Measurements from ENCODE around the gene BLNK.

The BLNK gene

GRCh38 chr10:96261930-96262329 is 9.4 kb downstream of the BLNK start:
- no peak overlapping the region for H3K4me3 ChIP-seq (ENCODE audit: low read length)
- peaks cover 92% of the 10 kb centered on the region for H3K79me2 ChIP-seq (ENCODE audit: low read length)
- no peaks in the 10 kb centered on the region for H3K27me3 ChIP-seq (replicated peaks; ENCODE audit: insufficient read depth, low read length)
- no peak overlapping the region for H3K9ac ChIP-seq (ENCODE audit: low read length)
- H3K27ac ChIP-seq (ENCODE audit: low read length), result no peak overlapping the region
- no peaks in the 10 kb centered on the region for H4K20me1 ChIP-seq (ENCODE audit: insufficient read depth, low read length)
- H3K4me1 ChIP-seq (ENCODE audit: low read length), result peaks cover 33% of the 10 kb centered on the region
- TF ChIP-seq CTCF (IDR thresholded peaks at IDR 0.05; ENCODE audit: low read length), result no peak
- no peak overlapping the region for H3K4me2 ChIP-seq (ENCODE audit: low read depth, low read length)
- H2AFZ ChIP-seq (ENCODE audit: low read length), result no peak overlapping the region
- no peak for DNase-seq
- H3F3A ChIP-seq (ENCODE audit: insufficient read depth, low read length), result peaks cover 10% of the 10 kb centered on the region
- H3K9me2 ChIP-seq (replicated peaks; ENCODE audit: insufficient read depth, low read length), result no peaks in the 10 kb centered on the region
- H3K9me3 ChIP-seq (replicated peaks; ENCODE audit: insufficient read depth, low read length), result no peaks in the 10 kb centered on the region
- no peaks in the 10 kb centered on the region for H3K36me3 ChIP-seq (replicated peaks; ENCODE audit: insufficient read depth, low read length)

GRCh38 chr10:96261132-96261531 is 10.2 kb downstream of the BLNK start:
- Histone ChIP-seq H3K79me2 (ENCODE audit: low read length) (peaks cover 88% of the 10 kb centered on the region), H3K4me2 (ENCODE audit: low read depth, low read length) (no peak overlapping the region), H3F3A (ENCODE audit: insufficient read depth, low read length) (peaks cover 10% of the 10 kb centered on the region), H2AFZ (ENCODE audit: low read length) (no peak overlapping the region), H4K20me1 (ENCODE audit: insufficient read depth, low read length) (no peaks in the 10 kb centered on the region), H3K27ac (ENCODE audit: low read length) (no peak overlapping the region), H3K36me3 (replicated peaks; ENCODE audit: insufficient read depth, low read length) (no peaks in the 10 kb centered on the region), H3K4me1 (ENCODE audit: low read length) (peaks cover 35% of the 10 kb centered on the region), H3K4me3 (ENCODE audit: low read length) (no peak overlapping the region), H3K9me2 (replicated peaks; ENCODE audit: insufficient read depth, low read length) (no peaks in the 10 kb centered on the region), H3K27me3 (replicated peaks; ENCODE audit: insufficient read depth, low read length) (no peaks in the 10 kb centered on the region), H3K9me3 (replicated peaks; ENCODE audit: insufficient read depth, low read length) (no peaks in the 10 kb centered on the region), H3K9ac (ENCODE audit: low read length) (no peak overlapping the region)
- no peak for TF ChIP-seq EZH2 (optimal IDR thresholded peaks at IDR 0.05; ENCODE audit: low read depth, low read length)
- TF ChIP-seq CTCF (IDR thresholded peaks at IDR 0.05; ENCODE audit: low read length), result no peak
- TF ChIP-seq EZH2phosphoT487 (IDR thresholded peaks at IDR 0.05; ENCODE audit: low read length), result no peak
- DNase-seq, result no peak

GRCh38 chr10:96260014-96260413 is 11.4 kb downstream of the BLNK start:
- H3K4me3 ChIP-seq (ENCODE audit: low read length), result no peak overlapping the region
- no peaks in the 10 kb centered on the region for H3K36me3 ChIP-seq (replicated peaks; ENCODE audit: insufficient read depth, low read length)
- H3K79me2 ChIP-seq (ENCODE audit: low read length), result peaks cover 83% of the 10 kb centered on the region
- no peaks in the 10 kb centered on the region for H3K9me2 ChIP-seq (replicated peaks; ENCODE audit: insufficient read depth, low read length)
- no peak for TF ChIP-seq CTCF (IDR thresholded peaks at IDR 0.05; ENCODE audit: low read length)
- TF ChIP-seq EZH2phosphoT487 (IDR thresholded peaks at IDR 0.05; ENCODE audit: low read length), result no peak
- TF ChIP-seq EZH2 (optimal IDR thresholded peaks at IDR 0.05; ENCODE audit: low read depth, low read length), result no peak
- H3K9me3 ChIP-seq (replicated peaks; ENCODE audit: insufficient read depth, low read length), result no peaks in the 10 kb centered on the region
- H3K4me1 ChIP-seq (ENCODE audit: low read length), result peaks cover 35% of the 10 kb centered on the region
- no peak overlapping the region for H3K9ac ChIP-seq (ENCODE audit: low read length)
- H3K27ac ChIP-seq (ENCODE audit: low read length), result peak overlapping the region; percentile 16; the same call in 1 of the 2 replicates
- H4K20me1 ChIP-seq (ENCODE audit: insufficient read depth, low read length), result no peaks in the 10 kb centered on the region
- no peak for DNase-seq
- peaks cover 10% of the 10 kb centered on the region for H3F3A ChIP-seq (ENCODE audit: insufficient read depth, low read length)
- H2AFZ ChIP-seq (ENCODE audit: low read length), result no peak overlapping the region
- no peak overlapping the region for H3K4me2 ChIP-seq (ENCODE audit: low read depth, low read length)
- H3K27me3 ChIP-seq (replicated peaks; ENCODE audit: insufficient read depth, low read length), result no peaks in the 10 kb centered on the region
